ENCODE measurements around the gene MMP19.
"Not testable (repeated sequence)": the region's sequence is repeated elsewhere in the genome, so short reads cannot be mapped to it uniquely, and the experiment has no call there.

Gene MMP19, protein sequence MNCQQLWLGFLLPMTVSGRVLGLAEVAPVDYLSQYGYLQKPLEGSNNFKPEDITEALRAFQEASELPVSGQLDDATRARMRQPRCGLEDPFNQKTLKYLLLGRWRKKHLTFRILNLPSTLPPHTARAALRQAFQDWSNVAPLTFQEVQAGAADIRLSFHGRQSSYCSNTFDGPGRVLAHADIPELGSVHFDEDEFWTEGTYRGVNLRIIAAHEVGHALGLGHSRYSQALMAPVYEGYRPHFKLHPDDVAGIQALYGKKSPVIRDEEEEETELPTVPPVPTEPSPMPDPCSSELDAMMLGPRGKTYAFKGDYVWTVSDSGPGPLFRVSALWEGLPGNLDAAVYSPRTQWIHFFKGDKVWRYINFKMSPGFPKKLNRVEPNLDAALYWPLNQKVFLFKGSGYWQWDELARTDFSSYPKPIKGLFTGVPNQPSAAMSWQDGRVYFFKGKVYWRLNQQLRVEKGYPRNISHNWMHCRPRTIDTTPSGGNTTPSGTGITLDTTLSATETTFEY

DNA sequence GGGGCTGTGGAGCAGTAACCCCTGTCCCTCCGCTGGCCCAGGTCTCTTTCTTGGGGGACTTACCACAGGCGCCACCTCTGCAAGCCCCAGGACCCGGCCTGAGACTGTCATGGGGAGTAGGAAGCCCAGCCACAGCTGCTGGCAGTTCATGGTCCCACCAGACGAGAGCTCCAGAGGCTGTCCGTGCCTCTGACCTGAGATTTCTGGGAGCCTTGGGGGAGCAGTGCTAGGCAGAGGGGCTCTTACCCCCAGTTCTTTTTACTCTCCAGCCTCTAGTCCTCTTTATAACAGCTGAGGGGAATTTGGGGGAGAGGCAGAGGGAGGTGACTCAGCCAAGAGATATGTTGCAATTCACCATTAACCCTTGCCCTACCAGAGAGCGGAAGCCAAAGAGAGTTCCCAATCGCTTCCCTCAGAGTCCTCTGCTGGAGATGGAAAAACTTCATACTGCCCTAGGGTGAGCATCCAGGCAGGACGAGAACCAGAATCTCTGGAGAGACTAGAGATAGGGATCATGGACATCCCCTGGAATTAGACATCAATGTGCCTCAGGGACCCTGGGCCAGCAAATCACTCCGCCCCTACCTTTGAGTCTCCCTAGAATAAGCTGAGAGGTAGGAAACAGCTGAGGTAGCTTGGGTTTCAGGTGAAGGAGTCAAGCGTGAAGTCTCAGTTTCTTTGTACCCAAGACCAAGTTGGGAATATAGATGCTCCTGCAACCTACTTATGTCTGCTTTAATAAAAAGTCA lies at the start of gene MMP19:
Gene MMP19, minus strand, starts transcription at position 256 of the 749 bp plus-strand sequence. Its CDS starts 106 bp downstream, at position 150.
- no peak for DNase-seq

DNA sequence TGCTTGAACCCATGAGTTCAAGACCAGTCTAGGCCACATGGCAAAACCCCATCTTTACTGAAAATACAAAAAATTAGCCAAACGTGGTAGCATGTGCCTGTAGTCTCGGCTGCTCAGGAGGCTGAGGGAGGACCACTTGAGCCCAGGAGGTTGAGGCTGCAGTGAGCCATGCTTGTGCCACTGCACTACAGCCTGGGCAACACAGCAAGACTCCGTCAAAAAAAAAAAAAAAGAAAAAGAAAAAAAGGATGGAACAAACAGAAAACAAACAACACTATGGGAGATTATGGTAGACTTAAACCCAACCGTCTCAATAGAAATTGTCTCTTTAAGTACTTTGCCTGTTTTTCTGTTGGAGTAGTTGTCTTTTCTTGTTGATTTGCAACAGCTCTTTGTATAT lies 48.6 kb upstream of the MMP19 start:
- no peak for DNase-seq

DNA sequence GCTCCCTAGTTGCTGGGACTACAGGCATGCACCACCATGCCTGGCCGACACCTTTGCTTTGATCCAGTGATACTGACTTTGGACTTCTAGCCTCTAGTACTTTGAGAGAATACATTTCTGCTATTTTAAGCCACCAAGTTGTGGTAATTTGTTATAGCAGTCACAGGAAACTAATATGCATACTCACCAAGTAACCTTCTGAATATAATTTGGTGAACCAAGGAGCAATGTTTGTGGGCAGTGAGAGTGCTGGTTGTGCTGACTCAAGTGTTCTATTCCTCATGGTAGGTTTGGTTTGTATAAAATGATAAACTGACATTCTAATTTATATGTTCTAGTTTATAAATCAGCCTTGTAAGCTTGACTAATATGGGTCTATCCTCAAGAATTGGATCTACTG lies 42.4 kb upstream of the MMP19 start:
- no peak for DNase-seq

DNA sequence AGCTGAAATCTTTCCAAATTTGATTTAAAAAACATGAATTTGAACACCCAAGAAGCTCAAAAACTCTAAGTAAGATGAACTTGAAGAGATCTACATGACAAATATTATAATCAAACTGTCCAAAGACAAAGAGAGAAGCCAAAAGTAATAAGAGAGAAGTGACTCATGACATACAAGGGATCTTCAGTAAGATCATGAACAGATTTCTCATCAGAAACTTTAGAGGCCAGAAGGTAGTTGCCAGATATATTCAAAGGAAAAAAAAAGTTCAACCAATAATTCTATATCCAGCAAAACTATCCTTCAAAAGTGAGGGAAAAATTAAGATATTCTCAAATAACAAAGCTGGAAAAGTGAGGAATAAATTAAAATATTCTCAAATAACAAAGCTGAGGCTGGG lies 35.1 kb upstream of the MMP19 start:
- no peak for DNase-seq

DNA sequence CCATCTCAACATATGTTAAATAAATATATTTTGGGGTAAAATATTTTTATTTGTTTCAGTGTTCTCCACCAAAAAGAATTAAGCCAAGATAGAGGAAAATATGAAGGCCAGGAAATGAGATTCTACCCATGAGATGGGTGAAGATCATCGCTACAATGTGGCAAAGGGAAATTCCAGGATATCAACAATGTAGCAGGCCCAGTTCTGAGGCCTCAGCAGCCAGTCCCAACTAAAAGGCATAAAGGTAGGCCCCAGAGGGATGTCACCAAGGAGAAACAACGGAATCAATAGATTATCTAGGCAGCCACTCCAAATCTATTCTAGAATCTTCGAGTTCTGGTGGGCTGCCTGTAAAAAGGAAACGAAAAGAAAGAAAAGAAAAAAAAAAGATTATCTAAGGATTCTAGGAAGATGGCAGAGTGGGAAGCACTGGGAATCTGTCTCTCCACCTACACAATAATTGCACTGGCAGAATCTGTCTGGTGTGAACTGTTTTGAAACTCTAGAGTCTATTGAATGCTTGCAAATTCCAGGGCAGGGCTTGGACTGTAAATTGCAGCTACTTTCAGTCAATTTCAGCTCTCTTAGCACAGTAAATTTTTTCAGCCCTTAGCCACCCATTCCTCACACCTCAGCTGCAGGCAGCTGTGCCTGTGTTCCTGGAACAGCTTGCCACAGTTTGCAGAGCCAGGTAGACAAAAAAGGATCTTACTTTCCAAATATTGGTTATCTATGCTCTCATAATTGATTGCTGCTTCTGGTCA lies 33.1 kb upstream of the MMP19 start:
- DNase-seq = no peak

DNA sequence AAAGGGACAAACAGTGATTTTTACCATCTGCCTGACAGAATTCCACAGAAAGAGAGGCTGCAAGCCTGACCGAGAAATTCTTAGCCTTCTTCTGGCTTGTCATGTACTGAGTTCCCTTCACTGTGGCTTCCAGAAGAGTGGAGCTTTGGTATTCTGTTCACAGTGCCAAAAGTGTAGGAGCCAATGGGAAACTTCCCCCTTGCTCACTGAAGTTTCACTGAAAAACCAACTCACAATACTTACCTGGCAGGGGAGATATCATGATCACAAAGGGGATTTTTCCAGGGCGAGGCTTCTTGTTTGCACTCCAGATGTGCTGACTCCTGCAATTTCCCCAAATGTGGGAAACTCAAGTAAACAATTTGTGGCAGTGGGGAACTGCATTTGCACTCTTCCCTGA lies 31.7 kb upstream of the MMP19 start:
- no peak for DNase-seq

DNA sequence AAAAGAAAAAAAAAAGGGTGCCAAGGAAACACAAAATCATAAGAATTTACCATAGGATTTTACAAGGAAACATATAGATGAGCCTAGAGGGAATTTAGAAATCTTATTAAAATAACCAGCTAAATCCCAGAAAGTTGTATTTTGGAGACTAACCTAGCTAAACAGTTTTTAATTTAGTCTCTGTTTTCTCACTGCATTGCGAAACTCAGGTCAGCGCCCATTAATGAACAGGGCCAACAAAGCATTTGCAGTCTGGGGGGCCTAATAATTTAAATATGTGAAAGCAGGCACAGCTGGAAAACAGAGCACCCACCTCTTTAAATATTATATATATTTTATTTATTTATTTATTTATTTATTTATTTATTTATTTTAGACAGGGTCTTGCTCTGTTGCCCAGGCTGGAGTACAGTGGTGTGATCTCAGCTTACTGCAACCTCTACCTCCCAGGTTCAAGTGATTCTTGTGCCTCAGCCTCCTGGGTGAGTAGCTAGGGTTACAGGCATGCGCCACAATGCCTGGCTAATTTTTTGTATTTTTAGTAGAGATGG lies 23.8 kb upstream of the MMP19 start:
- DNase-seq = not testable (repeated sequence)

DNA sequence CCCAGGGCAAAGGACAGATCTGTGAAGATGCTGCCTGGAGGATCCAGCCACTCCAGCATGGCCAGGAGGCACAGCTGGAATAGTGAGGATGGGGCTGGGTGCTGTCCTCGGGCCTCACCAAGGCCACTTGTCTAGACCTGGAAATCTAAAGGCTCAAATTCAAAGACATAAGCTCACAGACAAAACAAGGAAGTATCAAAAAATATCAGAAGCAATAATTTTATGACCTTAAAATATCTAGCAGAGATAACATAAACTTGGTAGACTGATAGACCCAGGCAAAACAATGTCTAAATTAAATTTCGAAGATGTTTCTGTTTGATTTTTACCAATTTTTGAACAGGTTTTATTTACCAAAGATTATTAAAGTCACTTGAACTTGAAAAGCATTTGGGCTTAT lies 22.6 kb upstream of the MMP19 start:
- no peak for DNase-seq

DNA sequence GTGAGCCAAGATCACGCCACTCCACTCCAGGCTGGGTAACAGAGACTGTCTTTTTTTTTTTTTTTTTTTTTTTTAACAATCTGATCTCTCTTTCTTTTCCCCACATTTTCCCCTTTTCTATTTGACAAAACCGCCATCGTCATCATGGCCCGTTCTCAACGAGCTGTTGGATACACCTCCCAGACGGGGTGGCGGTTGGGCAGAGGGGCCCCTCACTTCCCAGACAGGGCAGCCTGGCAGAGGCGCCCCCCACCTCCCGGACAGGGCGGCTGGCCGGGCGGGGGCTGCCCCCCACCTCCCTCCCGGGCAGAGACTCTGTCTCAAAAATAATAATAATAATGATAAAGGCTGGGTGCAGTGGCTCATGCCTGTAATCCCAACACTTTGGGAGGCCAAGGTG lies 20.2 kb upstream of the MMP19 start:
- not testable (repeated sequence) for DNase-seq

DNA sequence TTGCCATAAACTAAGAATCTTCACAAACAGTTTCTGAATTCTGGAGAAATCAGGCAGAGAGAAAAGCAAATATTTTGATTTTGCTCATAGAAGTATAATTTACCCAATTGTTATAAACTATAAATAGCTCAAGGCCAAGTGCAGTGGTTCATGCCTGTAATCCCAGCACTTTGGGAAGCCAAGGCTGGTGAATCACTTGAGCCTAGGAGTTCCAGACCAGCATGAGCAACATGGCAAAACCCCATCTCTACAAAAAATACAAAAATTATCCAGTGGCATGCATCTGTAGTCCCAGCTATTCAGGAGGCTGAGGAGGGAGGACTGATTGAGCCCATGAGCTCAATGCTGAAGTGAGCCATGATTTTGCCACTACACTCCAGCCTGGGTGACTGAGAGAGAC lies 19.6 kb upstream of the MMP19 start:
- no peak for DNase-seq

DNA sequence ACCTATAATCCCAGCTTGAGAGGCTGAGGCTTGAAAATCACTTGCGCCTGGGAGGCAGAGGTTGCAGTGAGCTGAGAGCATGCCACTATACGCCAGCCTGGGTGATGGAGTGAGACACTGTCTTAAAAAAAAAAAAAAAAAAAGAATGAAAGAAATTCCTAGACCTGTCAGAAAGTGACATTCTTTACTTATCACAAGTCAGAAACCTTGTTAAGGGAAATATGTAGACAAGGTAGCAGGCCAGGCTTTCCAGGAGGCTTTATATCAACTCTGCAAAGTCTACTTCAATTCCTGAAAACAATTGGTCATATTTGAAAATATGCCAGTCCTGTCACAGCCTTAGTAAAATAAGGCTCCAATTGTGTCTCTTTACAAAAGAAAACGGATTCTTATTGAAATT lies 19.1 kb upstream of the MMP19 start:
- DNase-seq = no peak

DNA sequence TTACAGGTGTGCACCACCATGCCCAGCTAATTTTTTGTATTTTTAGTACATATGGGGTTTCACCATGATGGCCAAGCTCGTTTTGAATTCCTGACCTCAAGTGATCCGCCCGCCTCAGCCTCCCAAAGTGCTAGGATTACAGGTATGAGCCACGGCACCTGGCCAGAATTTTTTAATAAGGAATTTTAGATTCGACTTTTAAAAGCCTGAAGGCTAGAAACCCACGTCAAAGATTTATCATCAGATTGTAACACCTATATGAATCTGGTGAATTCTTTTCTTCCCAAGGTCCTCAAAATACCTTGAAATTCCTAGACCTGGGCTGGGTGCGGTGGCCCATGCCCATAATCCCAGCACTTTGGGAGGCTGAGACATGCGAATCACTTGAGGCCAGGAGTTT lies 18.7 kb upstream of the MMP19 start:
- DNase-seq = no peak

DNA sequence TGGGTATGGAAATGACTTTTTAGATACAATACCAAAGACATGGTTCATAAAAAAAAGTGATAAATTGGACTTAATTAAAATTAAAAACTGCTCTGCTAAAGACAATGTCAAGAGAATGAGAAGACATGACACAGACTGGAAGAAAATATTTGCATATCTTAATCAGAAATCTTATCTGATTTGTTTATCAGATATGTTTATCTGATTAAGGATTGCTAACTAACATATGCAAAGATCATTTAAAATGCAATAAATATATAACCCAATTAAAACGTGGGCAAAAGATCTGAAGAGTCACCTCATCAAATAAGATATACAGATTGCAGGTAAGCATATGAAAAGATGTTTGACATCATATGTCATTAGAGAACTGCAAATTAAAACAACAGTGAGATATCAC lies 10.0 kb upstream of the MMP19 start:
- DNase-seq = no peak

DNA sequence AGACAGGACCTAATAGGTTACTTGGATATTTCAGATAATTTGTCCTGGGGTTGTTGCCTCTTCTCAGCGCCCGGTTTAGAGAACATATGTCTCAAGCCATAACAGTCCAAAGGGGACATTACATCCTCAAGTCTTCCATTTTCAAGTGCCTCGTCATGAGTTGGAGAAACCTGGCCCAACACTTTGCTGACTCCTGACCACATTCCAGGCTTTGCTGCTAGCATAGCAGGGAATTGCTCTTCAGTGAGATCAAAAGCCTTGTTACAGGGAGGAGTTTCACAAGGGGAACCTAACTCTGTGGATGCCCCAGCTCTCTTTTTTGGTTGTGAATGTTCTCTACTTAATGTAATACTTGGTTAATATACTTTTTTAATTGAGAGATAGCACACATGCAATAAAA lies 8.2 kb upstream of the MMP19 start:
- DNase-seq = no peak

DNA sequence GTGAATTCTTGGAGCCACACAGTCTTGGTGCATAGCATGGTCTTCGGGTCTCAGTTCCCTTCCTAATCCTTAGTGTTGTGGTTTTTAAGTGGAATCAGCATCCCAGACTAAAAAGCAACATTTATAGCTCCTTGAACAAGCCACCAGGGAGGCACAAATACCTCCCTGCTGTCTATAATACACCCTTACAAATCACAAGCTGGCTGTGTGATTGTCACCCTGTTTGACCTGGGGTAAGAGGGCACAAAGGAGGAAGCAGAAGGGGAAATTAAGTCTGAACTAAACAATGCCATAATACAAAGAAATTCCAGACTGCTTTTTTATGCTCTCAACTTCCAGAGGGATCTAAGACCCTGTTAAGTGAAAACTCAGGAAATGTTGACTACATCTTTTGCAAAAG lies 7.7 kb upstream of the MMP19 start:
- no peak for DNase-seq

DNA sequence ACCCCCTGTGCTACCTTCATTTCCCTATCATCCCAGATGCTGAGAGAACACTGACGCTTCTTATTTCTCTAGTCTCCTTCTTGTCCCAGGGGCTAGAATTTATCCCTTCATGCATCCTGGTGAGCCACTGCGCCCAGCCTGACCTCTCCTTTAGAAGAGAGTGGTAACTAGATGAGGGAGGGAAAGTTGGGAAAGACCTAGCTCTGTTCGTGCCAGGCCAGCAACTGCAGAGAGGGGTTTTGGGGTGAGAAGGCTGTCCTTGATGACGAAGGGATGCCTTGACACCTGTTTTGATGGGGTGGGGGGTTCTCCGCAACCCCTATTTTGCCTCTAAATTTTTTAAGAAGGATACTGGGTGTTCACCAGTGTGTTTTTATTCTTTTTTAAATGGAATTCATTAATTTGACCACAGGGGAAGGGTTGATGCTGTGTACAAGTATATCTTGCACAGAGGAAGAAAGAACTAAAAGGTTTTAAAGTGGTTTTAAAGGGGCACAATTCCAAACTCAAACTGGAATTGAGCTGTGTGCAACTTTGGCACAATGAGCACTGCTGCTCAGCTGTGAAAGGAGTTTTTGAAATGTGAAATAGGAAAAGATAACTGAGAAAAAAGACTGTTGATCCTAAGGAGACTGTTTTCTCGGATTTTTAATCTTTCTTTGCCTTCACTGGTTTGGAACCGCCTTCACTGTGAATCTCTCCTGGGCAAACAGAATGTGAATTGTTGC lies 7.0 kb upstream of the MMP19 start:
- DNase-seq = no peak

DNA sequence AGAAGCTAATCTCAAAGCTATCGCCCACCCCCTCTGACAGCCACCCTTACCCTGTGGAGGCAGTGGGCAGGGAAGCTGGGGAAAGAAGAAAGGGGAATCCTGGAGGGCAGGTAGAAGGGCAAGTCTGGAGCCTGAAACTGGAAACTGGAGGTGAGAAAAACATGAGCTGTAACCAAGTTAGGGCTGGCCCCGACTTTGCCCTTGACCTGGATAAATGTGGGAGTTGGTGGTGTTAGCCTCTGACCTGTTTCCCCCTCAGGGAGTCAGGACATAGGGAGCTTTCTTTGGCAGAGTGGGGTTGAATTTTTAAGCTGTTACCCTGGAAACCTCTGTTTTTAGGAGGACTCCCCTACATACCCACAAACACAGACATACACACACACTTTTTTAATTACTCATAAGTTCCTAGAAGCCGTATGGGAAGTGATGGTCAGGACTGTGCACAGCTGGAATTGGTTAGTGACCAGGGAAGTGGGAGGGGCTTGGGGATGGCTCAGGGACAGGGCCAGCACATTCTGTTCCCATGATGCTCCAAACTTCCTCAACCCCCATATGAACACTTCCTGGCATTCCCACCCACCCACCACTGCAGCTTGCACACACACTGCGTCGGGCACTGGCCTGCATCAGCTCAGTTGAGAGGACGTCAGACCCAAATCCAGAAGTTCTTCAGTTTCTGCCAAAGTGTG lies 5.0 kb upstream of the MMP19 start:
- no peak for DNase-seq

DNA sequence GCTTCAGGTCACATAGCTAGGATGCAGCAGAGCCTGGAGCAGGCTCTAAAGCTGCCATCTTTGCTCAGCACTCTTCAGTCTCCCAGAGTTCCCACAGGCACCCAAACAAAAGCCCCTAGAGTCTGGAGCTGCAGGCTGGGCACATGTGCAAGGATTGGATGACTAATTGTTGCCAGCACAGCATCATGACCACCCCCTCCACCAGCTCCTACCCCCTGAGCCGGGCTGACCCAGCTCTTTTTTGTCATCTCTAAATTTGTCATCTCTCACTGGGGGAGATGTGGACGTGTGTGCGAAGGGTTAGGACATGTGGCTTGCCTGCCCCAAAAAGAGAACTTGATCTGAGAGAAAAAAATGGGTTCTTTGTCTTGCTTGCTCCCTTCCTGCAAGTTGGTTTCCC lies 4.3 kb upstream of the MMP19 start:
- no peak for DNase-seq

DNA sequence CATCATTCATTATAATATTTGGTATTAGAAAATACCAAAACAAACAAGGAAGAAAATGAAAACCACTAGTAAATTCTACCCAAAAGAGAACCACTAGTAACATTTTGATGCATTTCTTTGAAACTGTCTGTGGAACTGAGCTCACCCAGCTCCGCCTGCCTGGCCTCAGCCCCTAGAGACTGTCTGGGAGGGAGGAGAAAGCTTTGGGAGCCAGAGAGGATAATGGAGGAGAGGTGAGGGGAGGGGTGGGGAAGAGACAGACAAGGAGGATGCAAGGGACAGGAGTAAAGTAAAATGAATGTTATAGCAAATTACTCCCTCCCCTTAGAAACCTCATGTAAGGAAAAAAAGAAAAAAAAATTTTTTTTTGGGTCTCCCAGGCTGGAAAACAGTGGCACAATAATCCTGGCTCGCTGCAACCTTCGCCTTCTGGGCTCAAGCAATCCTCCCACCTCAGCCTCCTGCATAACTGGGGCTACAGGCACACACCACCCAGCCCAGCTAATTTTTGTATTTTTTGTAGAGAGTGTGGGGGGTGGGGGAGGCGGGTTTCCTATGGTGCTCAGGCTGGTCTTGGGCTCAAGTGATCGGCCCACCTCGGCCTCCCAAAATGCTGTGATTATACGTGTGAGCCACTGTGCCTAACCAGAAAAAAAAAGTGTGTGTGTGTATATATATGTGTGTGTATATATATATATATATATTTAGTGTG lies 3.2 kb upstream of the MMP19 start:
- DNase-seq = no peak

DNA sequence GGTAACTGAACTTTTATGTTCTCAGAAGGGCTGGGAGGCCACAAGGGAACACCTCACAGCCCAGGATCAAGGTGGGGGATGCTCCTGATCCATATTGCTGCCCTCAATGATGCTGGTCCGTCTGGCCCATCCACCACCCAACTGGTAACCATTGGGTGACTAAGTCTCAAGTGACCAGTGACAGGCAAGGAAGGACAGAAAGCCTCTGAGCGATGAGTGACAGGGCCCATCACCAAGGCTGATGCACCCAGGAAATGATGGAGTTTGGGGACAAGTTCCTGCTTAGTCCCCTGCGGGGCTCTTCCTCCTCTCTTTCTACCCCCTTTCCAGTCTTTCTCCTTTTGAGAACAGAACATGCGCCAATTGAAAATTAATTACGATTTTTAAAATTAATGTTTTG lies 2.6 kb upstream of the MMP19 start:
- DNase-seq = no peak

DNA sequence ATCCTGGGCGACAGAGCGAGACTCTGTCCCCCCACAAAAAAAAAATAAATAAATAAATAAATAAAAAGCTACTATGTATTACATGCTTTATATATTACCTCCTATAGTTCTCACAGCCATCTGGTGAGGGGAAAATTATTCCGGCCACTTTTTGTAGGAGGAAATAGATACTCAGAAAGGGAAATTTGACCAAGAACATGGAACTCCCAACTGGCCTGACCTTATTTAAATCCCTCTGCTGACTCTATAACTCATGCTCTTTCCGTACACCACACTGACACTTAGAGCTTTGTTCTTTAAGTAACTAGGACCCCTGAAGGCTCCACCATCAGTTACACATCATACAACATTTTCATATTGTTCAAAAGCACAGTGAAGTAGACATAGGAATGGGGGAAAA lies 2.2 kb upstream of the MMP19 start:
- no peak for DNase-seq

Data from COR-L47 (cell line).